ENCODE measurements around the gene TLE1. TPM values are rescaled to one million over a fixed set of nuclear protein-coding genes. Genes with fewer than 3 reads are reported as not detected.
"Not testable (repeated sequence)": the region's sequence is repeated elsewhere in the genome, so short reads cannot be mapped to it uniquely, and the experiment has no call there.

TLE1 gene
- total RNA-seq, 1 donor from 2014 or later: 75.1 TPM

DNA sequence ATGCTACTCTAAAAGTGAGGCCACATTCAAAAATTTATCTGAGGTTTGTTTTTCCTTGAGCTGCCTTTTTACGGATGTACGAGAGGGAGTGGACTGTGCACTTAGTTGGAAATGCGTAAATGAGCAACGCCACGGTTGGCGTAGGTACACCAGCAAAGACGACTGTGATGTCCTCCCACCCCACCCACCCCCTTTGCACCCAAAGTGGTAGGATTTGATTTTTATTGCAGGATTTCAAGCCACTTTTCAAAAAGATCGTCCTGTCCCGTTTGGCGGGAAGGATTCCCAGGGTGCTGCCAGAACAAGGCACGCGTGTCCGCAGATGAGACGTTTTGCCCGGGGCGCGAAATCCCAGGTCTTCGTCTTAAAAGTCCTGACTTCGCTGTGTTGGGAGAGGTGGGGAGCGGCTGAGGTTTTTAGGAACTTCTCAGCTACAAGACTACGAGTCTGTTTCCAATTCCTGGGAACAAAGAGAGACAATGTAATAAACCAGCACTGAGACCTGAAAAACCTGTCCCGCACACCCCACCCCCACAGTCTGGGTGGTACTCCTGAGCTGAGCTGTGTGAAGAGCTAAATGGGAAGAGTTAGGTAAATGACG lies 1.0 kb upstream of the TLE1 start:
- Histone ChIP-seq H3K4me1 (peaks cover 22% of the 10 kb centered on the region), H3K27ac (peak overlapping the region; percentile 62), H3K27me3 (no peaks in the 10 kb centered on the region), H3K9me3 (no peaks in the 10 kb centered on the region), H3K36me3 (no peaks in the 10 kb centered on the region), H3K4me3 (peak overlapping the region; percentile 80 to 85)
- peak in 1 of 2 donors; percentile 91 for DNase-seq (ENCODE audit: extremely low spot score in 2 of 2)
- intact Hi-C loops (cut with DNase I): no loop called here
- no peak for TF ChIP-seq POLR2A (IDR thresholded peaks at IDR 0.05)
- TF ChIP-seq, protein P1, sequence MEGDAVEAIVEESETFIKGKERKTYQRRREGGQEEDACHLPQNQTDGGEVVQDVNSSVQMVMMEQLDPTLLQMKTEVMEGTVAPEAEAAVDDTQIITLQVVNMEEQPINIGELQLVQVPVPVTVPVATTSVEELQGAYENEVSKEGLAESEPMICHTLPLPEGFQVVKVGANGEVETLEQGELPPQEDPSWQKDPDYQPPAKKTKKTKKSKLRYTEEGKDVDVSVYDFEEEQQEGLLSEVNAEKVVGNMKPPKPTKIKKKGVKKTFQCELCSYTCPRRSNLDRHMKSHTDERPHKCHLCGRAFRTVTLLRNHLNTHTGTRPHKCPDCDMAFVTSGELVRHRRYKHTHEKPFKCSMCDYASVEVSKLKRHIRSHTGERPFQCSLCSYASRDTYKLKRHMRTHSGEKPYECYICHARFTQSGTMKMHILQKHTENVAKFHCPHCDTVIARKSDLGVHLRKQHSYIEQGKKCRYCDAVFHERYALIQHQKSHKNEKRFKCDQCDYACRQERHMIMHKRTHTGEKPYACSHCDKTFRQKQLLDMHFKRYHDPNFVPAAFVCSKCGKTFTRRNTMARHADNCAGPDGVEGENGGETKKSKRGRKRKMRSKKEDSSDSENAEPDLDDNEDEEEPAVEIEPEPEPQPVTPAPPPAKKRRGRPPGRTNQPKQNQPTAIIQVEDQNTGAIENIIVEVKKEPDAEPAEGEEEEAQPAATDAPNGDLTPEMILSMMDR (IDR thresholded peaks at IDR 0.05): no peak
- peak in 1 of 2 donors; percentile 75 for TF ChIP-seq POLR2AphosphoS5 (IDR thresholded peaks at IDR 0.05; ENCODE audit: insufficient read depth in 1 of 2, low read depth in 1 of 2)

DNA sequence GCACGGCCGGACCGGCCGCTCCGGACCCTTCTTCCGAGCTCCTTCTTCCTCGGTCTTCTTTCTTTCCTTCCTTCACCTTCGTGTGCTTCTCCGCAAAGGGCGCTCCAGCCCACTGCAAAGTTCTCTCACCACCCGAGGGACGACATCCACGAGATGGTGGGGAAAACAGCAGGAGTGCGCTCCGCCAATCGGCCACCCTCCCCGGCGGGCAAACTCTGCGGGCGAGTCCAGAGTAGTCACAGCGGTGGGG lies 329 bp downstream of the TLE1 start:
- Histone ChIP-seq H3K27ac (peak overlapping the region; percentile 87), H3K4me1 (peaks cover 36% of the 10 kb centered on the region), H3K4me3 (peak overlapping the region; percentile 80 to 85)
- intact Hi-C loops (cut with DNase I): loop anchor here (5.0 to 10.0 kb wide), 4 partner anchors 77 to 164 kb away; no protein-coding TSS in a partner anchor
- H3K9me3 ChIP-seq, H3K36me3 ChIP-seq, H3K27me3 ChIP-seq: not testable (repeated sequence)
- peak in 1 of 2 donors; percentile 89 for DNase-seq (ENCODE audit: extremely low spot score in 2 of 2)

DNA sequence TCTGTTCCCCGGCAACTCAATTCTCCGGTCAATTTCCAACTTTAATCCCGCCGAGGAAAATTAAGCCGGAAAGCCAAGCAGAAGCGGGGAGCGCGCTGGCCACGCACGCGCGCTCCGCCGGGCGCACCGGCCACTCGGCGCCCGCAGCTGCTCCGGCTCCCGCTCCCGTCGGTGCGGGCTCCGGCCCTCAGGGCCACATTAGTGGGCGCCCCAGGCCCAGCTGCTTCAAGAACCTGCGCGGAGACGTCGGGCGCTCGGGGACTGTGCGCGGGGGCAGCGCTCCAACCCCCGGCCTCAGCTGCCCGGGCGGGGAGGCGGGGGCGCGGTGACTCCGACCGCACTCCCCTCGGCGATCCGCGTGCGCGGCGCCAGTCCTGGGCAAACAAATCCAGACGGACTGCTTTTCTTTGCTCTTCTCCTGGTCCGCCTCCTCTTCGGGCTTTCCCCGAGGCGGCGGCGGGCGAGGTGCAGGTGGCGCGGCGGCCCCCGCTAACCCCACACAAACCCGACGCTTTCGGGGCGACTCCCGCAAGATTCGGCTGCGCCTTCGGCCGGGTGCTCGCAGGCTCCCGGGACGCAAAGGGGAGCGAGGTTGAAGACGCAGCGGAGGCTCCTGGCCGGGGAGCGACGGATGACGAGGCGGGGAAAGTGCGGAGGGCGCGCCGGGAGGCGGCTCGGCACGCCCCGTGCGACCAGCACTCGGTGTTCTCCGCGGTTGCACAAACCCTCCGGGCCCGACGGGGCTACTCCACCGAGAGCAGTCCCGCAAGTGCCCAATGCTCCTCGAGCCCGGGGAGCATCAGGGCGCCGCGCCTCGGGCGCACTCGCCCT lies 870 bp downstream of the TLE1 start:
- peak overlapping the region; percentile 80 to 85 for H3K4me3 ChIP-seq
- H3K4me1 ChIP-seq: peaks cover 41% of the 10 kb centered on the region
- not testable (repeated sequence) for H3K27me3 ChIP-seq; DNase-seq (ENCODE audit: extremely low spot score in 2 of 2); H3K9me3 ChIP-seq; H3K36me3 ChIP-seq
- H3K27ac ChIP-seq: peak overlapping the region; percentile 87
- TF ChIP-seq, protein P1 (IDR thresholded peaks at IDR 0.05): peak in 1 of 3 experiments; percentile 2
- TF ChIP-seq POLR2AphosphoS5 (IDR thresholded peaks at IDR 0.05; ENCODE audit: insufficient read depth in 1 of 2, low read depth in 1 of 2): peak in 1 of 2 donors; percentile 57
- intact Hi-C loops (cut with DNase I): loop anchor here (5.0 to 10.0 kb wide), 4 partner anchors 76 to 164 kb away; no protein-coding TSS in a partner anchor

DNA sequence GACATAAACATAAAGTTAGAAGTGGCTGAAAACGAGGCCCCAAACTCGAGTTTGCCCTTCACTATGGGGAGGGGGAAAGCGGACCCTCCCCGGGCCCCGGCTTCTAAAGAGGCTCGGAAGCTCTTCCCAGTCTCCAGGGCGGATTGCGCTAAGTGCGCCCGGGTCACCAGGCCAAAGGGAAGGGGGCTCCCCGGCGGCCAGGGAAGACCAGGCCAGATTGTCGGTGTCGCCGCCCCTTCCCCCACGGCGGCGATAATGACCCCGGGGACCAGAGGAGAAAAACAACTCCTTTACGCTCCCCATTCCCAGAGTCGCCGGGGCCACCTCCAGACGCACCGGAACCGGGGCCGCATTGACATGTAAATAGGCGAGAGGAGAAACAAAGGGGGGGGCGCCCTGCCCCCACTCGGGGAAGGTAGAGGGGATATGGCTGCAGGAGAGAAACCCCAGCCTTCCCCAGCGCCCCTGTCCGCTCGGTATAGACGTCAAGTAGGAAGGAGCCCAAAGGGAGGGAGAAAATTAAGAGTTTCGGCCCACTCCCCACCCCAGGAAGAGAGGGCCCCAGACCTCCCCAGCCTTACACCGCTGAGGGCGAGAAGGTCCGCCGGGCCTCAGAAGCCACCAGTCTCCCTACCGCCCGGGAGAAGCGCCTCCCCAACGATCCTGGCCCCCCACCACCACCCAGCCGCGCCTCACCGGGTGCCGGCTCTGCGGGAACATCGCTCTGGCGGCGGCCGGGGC lies 1.7 kb downstream of the TLE1 start:
- Histone ChIP-seq H3K4me1 (peaks cover 49% of the 10 kb centered on the region), H3K9me3 (no peaks in the 10 kb centered on the region), H3K27ac (peak overlapping the region; percentile 87), H3K27me3 (no peaks in the 10 kb centered on the region), H3K36me3 (peaks cover 0 to 8% of the 10 kb centered on the region in 2 donors), H3K4me3 (peak overlapping the region; percentile 80 to 85)
- no peak for DNase-seq (ENCODE audit: extremely low spot score in 2 of 2)
- intact Hi-C loops (cut with DNase I): loop anchor here (5.0 to 10.0 kb wide), 4 partner anchors 75 to 163 kb away; no protein-coding TSS in a partner anchor
- peak in 1 of 2 donors; percentile 51 for TF ChIP-seq POLR2AphosphoS5 (IDR thresholded peaks at IDR 0.05; ENCODE audit: insufficient read depth in 1 of 2, low read depth in 1 of 2)
- TF ChIP-seq, protein P1 (IDR thresholded peaks at IDR 0.05): no peak
